KOPT-K1 (cell line): ENCODE measurements around the gene SLC22A16.
"Not testable (repeated sequence)": the region's sequence is repeated elsewhere in the genome, so short reads cannot be mapped to it uniquely, and the experiment has no call there.

Experiments
- H3K27ac ChIP-seq: fragments of 200-600 bp; sonication (generic); 2 replicates; pipeline ENCODE4 v1.5.1; 2016; ENCODE audit warnings: antibody characterized with exemption, mild to moderate bottlenecking, low read depth, low read length; ENCODE audit not compliant: poor library complexity, severe bottlenecking
- H3K36me3 ChIP-seq: fragments of 200-600 bp; sonication (generic); 2 replicates; pipeline ENCODE4 v1.5.1; 2017; ENCODE audit warnings: antibody characterized with exemption, mild to moderate bottlenecking, low read length, moderate library complexity; ENCODE audit not compliant: insufficient read depth
- H3K9me3 ChIP-seq: fragments of 200-600 bp; sonication (generic); 2 replicates; pipeline ENCODE4 v1.5.1; 2017; ENCODE audit warnings: antibody characterized with exemption, low read length, mild to moderate bottlenecking; ENCODE audit not compliant: insufficient read depth, poor library complexity, severe bottlenecking

The SLC22A16 gene

GRCh38 chr6:110476046-110476849 lies at the start of gene SLC22A16:
SLC22A16 (minus strand) TSS chr6:110476613; CDS start chr6:110476574, 39 bp downstream.
- Histone ChIP-seq H3K27ac (no peak within 1 kb of the TSS), H3K9me3 (peaks cover 9% of the 10 kb centered on the region), H3K36me3 (no peaks in the 10 kb centered on the region)

- no peak overlapping the region for H3K27ac ChIP-seq
- no peaks in the 10 kb centered on the region for H3K9me3 ChIP-seq
- H3K36me3 ChIP-seq: no peaks in the 10 kb centered on the region
Measured at GRCh38 chr6:110525001-110525400, 48.6 kb upstream of the SLC22A16 start.

- Histone ChIP-seq H3K9me3 (no peaks in the 10 kb centered on the region), H3K36me3 (no peaks in the 10 kb centered on the region), H3K27ac (no peak overlapping the region)
Measured at GRCh38 chr6:110524305-110524704, 47.9 kb upstream of the SLC22A16 start.

GRCh38 chr6:110523451-110524021 lies 47.1 kb upstream of the SLC22A16 start:
- H3K27ac ChIP-seq: no peak overlapping the region
- no peaks in the 10 kb centered on the region for H3K36me3 ChIP-seq
- no peaks in the 10 kb centered on the region for H3K9me3 ChIP-seq

GRCh38 chr6:110522427-110522826 lies 46.0 kb upstream of the SLC22A16 start:
- no peaks in the 10 kb centered on the region for H3K36me3 ChIP-seq

GRCh38 chr6:110520992-110521543 lies 44.7 kb upstream of the SLC22A16 start:
- Histone ChIP-seq H3K9me3 (no peaks in the 10 kb centered on the region), H3K36me3 (no peaks in the 10 kb centered on the region), H3K27ac (no peak overlapping the region)

More at GRCh38 chr6:110522427-110522826, 46.0 kb upstream of the SLC22A16 start:
- H3K9me3 ChIP-seq: no peaks in the 10 kb centered on the region
- H3K27ac ChIP-seq: no peak overlapping the region

- Histone ChIP-seq H3K9me3 (no peaks in the 10 kb centered on the region), H3K27ac (no peak overlapping the region), H3K36me3 (no peaks in the 10 kb centered on the region)
Measured at GRCh38 chr6:110520209-110520965, 44.0 kb upstream of the SLC22A16 start.

- Histone ChIP-seq H3K27ac (no peak overlapping the region), H3K9me3 (no peaks in the 10 kb centered on the region), H3K36me3 (no peaks in the 10 kb centered on the region)
Measured at GRCh38 chr6:110517601-110518281, 41.3 kb upstream of the SLC22A16 start.

- H3K9me3 ChIP-seq: no peaks in the 10 kb centered on the region
- no peak overlapping the region for H3K27ac ChIP-seq
- no peaks in the 10 kb centered on the region for H3K36me3 ChIP-seq
Measured at GRCh38 chr6:110517034-110517433, 40.6 kb upstream of the SLC22A16 start.

GRCh38 chr6:110514818-110515217 lies 38.4 kb upstream of the SLC22A16 start:
- Histone ChIP-seq H3K36me3 (no peaks in the 10 kb centered on the region), H3K27ac (no peak overlapping the region)

GRCh38 chr6:110512991-110513390 lies 36.6 kb upstream of the SLC22A16 start:
- Histone ChIP-seq H3K27ac (no peak overlapping the region), H3K36me3 (no peaks in the 10 kb centered on the region), H3K9me3 (no peaks in the 10 kb centered on the region)

More at GRCh38 chr6:110514818-110515217, 38.4 kb upstream of the SLC22A16 start:
- no peaks in the 10 kb centered on the region for H3K9me3 ChIP-seq

- H3K36me3 ChIP-seq, H3K27ac ChIP-seq, H3K9me3 ChIP-seq: not testable (repeated sequence)
Measured at GRCh38 chr6:110512549-110512948, 36.1 kb upstream of the SLC22A16 start.

GRCh38 chr6:110511401-110511800 lies 35.0 kb upstream of the SLC22A16 start:
- Histone ChIP-seq H3K36me3 (no peaks in the 10 kb centered on the region), H3K27ac (no peak overlapping the region), H3K9me3 (no peaks in the 10 kb centered on the region)

GRCh38 chr6:110509617-110510241 lies 33.3 kb upstream of the SLC22A16 start:
- H3K36me3 ChIP-seq: no peaks in the 10 kb centered on the region
- no peak overlapping the region for H3K27ac ChIP-seq
- H3K9me3 ChIP-seq: no peaks in the 10 kb centered on the region
